SU-DHL-6 (cell line): Measurements from ENCODE around the gene RARG.

Source experiments
- CTCF ChIP-seq: fragments of 200-600 bp; sonication (generic); IDR thresholded peaks from one replicate; pipeline ENCODE4 v1.5.1; 2017; ENCODE audit warnings: antibody characterized with exemption, mild to moderate bottlenecking, low read length, moderate library complexity; ENCODE audit not compliant: insufficient read depth, poor library complexity, severe bottlenecking
- EZH2phosphoT487 ChIP-seq: fragments of 200-600 bp; sonication (generic), shearing (Covaris generic); conservative IDR thresholded peaks from 2 replicates; pipeline ENCODE4 v1.6.1; 2018; ENCODE audit warnings: mild to moderate bottlenecking, antibody characterized with exemption, low read length, moderate library complexity, mixed read lengths

DNA sequence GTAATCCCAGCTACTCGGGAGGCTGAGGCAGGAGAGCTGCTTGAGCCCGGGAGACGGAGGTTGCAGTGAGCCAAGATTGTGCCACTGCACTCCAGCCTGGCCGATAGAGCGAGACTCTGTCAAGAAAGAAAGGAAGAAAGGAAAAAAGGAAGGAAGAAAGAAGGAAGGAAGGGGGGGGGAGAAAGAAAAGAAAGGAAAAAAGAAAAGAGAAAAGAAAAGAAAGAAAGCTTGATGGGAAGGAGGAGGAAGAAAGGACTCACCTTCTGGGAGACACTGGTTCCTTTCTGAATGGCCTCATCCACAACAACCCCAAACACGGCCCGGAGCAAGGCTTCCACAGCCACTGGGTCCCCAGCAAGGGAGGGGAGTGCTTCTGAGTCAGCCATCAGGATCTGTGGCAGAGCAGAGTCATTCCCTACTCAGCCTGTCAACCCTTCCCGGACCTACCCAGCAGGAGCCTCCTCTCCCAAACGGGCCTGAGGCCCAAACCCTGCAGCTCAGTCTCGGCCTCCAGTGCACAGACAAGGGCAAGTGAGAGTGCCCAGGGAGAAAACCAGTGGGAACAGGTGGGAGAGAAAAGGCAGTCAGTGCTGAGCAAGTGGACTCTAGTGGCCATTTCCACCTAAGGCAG is 58.8 kb downstream of the RARG start:
- TF ChIP-seq CTCF: no peak
- no peak for TF ChIP-seq EZH2phosphoT487
